Activated naive CD8-positive, alpha-beta T cell treated with anti-CD3 and anti-CD28 coated beads, Interleukin-2, amount 50 U/mL, for 24 hours (primary cell): Measurements from ENCODE around the gene EPB42.
"Not testable (repeated sequence)": the region's sequence is repeated elsewhere in the genome, so short reads cannot be mapped to it uniquely, and the experiment has no call there.

ENCODE experiments used
- ATAC-seq: fragments of 150-1000 bp; cut with Tn5 transposase; one replicate; pipeline ENCODE4 v1.10.0; 2021
- DNase-seq: peaks from one replicate; pipeline ENCODE4 v3.0.0; 2021
- H3K27ac Mint-ChIP-seq: one replicate; pipeline ENCODE4 v1.8.0; 2021; ENCODE audit warnings: mild to moderate bottlenecking, mixed read lengths
- H3K27me3 Mint-ChIP-seq: one replicate; pipeline ENCODE4 v1.8.0; 2021; ENCODE audit warnings: mixed read lengths
- H3K36me3 Mint-ChIP-seq: one replicate; pipeline ENCODE4 v1.8.0; 2021; ENCODE audit warnings: low read depth, mixed read lengths
- H3K4me1 Mint-ChIP-seq: one replicate; pipeline ENCODE4 v1.8.0; 2021; ENCODE audit warnings: mixed read lengths
- H3K4me3 Mint-ChIP-seq: one replicate; pipeline ENCODE4 v1.8.0; 2021; ENCODE audit warnings: mild to moderate bottlenecking, moderate library complexity, mixed read lengths
- H3K9me3 Mint-ChIP-seq: one replicate; pipeline ENCODE4 v1.8.0; 2021; ENCODE audit warnings: mixed read lengths

The EPB42 gene

GRCh38 chr15:43167261-43167660 is 53.6 kb downstream of the EPB42 start:
- not testable (repeated sequence) for H3K27me3 Mint-ChIP-seq, ATAC-seq, DNase-seq, H3K9me3 Mint-ChIP-seq, H3K4me3 Mint-ChIP-seq, H3K27ac Mint-ChIP-seq, H3K4me1 Mint-ChIP-seq
- H3K36me3 Mint-ChIP-seq: peaks cover 38% of the 10 kb centered on the region

- no peak for ATAC-seq
- peaks cover 4% of the 10 kb centered on the region for H3K9me3 Mint-ChIP-seq
- H3K36me3 Mint-ChIP-seq: peaks cover 33% of the 10 kb centered on the region
Measured at GRCh38 chr15:43165801-43166325, 55.0 kb downstream of the EPB42 start.

GRCh38 chr15:43153269-43153668 is 67.5 kb downstream of the EPB42 start:
- Mint-ChIP-seq H3K27ac (no peak overlapping the region), H3K36me3 (peaks cover 46% of the 10 kb centered on the region), H3K4me3 (no peak overlapping the region), H3K9me3 (no peaks in the 10 kb centered on the region), H3K4me1 (peaks cover 10% of the 10 kb centered on the region), H3K27me3 (no peaks in the 10 kb centered on the region)
- ATAC-seq (no peak), DNase-seq (no peak)

More at GRCh38 chr15:43165801-43166325, 55.0 kb downstream of the EPB42 start:
- no peak for DNase-seq
- Mint-ChIP-seq H3K27ac (no peak overlapping the region), H3K4me3 (no peak overlapping the region), H3K27me3 (no peaks in the 10 kb centered on the region), H3K4me1 (no peaks in the 10 kb centered on the region)

- Mint-ChIP-seq H3K27ac (no peak overlapping the region), H3K4me1 (peaks cover 10% of the 10 kb centered on the region), H3K27me3 (no peaks in the 10 kb centered on the region), H3K36me3 (peaks cover 46% of the 10 kb centered on the region), H3K9me3 (no peaks in the 10 kb centered on the region), H3K4me3 (no peak overlapping the region)
- ATAC-seq (no peak), DNase-seq (no peak)
Measured at GRCh38 chr15:43151688-43152087, 69.1 kb downstream of the EPB42 start.

GRCh38 chr15:43150191-43150929 is 70.5 kb downstream of the EPB42 start:
- DNase-seq: no peak
- no peak overlapping the region for H3K27ac Mint-ChIP-seq
- H3K27me3 Mint-ChIP-seq: no peaks in the 10 kb centered on the region
- H3K4me3 Mint-ChIP-seq: no peak overlapping the region
- H3K9me3 Mint-ChIP-seq: no peaks in the 10 kb centered on the region
- no peak for ATAC-seq
- H3K4me1 Mint-ChIP-seq: peaks cover 10% of the 10 kb centered on the region
- H3K36me3 Mint-ChIP-seq: peaks cover 41% of the 10 kb centered on the region
